Transverse colon (tissue), 4 donors: ENCODE data around the gene TTC39A. TPM values are rescaled to one million over a fixed set of nuclear protein-coding genes. Genes with fewer than 3 reads are reported as not detected.

Source experiments
- DNase-seq: peaks from one replicate; pipeline ENCODE4 v3.0.0-alpha.2; 2019
- H3K27ac ChIP-seq, 4 donors: fragments of 200-600 bp; sonication (generic); 2 replicates each; pipeline ENCODE4 v1.5.1; 2016 to 2018; ENCODE audit warnings: inconsistent platforms in 4 of 4
- H3K27me3 ChIP-seq: fragments of 200-600 bp; sonication (generic); 2 replicates; pipeline ENCODE4 v1.5.1; 2017; ENCODE audit warnings: inconsistent platforms
- H3K36me3 ChIP-seq, 4 donors: fragments of 200-600 bp; sonication (generic); 2 replicates each; pipeline ENCODE4 v1.5.1; 2017 to 2019; ENCODE audit warnings: inconsistent platforms in 4 of 4
- H3K4me1 ChIP-seq, 4 donors: fragments of 200-600 bp; sonication (generic); 2 replicates each; pipeline ENCODE4 v1.5.1; 2017 to 2020; ENCODE audit warnings: inconsistent platforms in 4 of 4
- H3K4me3 ChIP-seq, 4 donors: fragments of 200-600 bp; sonication (generic); 1 replicate in 1 of 4; 2 replicates in 3 of 4; pipeline versions ENCODE4 v1.5.1 to v1.6.1; 2017 to 2019; ENCODE audit warnings: inconsistent platforms in 4 of 4
- H3K9me3 ChIP-seq, 2 donors: fragments of 200-600 bp; sonication (generic); 2 replicates each; pipeline ENCODE4 v1.5.1; 2017 to 2019; ENCODE audit warnings: inconsistent platforms in 2 of 2
- EP300 ChIP-seq: sonication (generic); formaldehyde crosslinking; IDR thresholded peaks from one replicate; pipeline ENCODE4 v1.6.1; 2017; ENCODE audit warnings: antibody characterized with exemption, low read depth
- POLR2A ChIP-seq: fragments of 450-650 bp; IDR thresholded peaks from one replicate; pipeline ENCODE4 v1.6.1; 2016; ENCODE audit warnings: antibody characterized with exemption, mild to moderate bottlenecking, moderate library complexity
- POLR2AphosphoS5 ChIP-seq, 3 donors: sonication (generic); formaldehyde crosslinking; IDR thresholded peaks; one replicate each; pipeline ENCODE4 v1.6.1; 2016; ENCODE audit warnings: antibody characterized with exemption in 3 of 3
- whole genome bisulfite sequencing, 2 donors: methylation state at CpG; one replicate each; pipeline ENCODE4 v1.1.5; 2018; ENCODE audit warnings: low coverage in 1 of 2; 5-methylcytosine and 5-hydroxymethylcytosine counted together
- in situ Hi-C, 4 donors: fragments of 200-750 bp; cut with MboI; loops; one replicate each; pipeline versions ENCODE4 v1.15.0 to v1.15.1; 2017; ENCODE audit warnings: low sequenced_read_pairs in 3 of 4, low pct_ligation_motif_present in 1 of 4, low pct_unique_long_range_greater_than_20kb in 1 of 4
- intact Hi-C: fragments of 100-400 bp; cut with DNase I; formaldehyde crosslinking; loops from one replicate; pipeline ENCODE4 v1.15.1; 2023; ENCODE audit warnings: low total_unique reads
- total RNA-seq, 4 donors: library from RNA; depleted of rRNA; stranded (reverse); fragments of >200 nt; gene quantifications; one replicate each; pipeline ENCODE4 v1.1.0, GENCODE V29; 2016
- TF ChIP-seq, protein P1 (sequence below), 5 experiments: fragments of 200-600 bp in 3 of 5; fragments of 450-650 bp in 2 of 5; sonication (generic) in 3 of 5; IDR thresholded peaks; 1 replicate in 2 of 5; 2 replicates in 3 of 5; pipeline ENCODE4 v1.5.1; 2016 to 2017; ENCODE audit warnings: antibody characterized with exemption in 5 of 5, inconsistent platforms in 3 of 5, mild to moderate bottlenecking in 2 of 5, moderate library complexity in 1 of 5

TTC39A gene
- total RNA-seq, 4 donors from 2014 or later = 41.8 to 96.1 (median 73.0) TPM

DNA sequence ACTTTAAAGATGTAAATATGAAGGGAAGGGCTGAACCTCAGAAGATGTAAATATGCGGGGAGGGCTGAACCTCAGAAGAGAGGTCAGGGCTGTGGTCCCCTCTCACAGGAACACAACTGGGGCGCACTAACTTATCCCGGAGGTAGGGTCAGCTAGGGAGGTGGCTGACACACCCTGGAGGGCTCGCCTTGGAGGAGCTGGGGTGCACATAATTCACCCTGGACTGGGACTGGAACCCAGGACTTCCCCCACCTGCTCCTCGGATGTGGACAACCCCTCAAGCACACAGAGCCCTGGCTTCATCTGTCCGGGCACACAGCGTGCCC, 13.9 kb upstream of the TTC39A start:
- WGBS, 2 donors = 68% methylated on average over 4 of the region's 7 CpGs; no CpG with 5 or more reads in 1 of the 2 donors
- intact Hi-C loops = no loop called here

DNA sequence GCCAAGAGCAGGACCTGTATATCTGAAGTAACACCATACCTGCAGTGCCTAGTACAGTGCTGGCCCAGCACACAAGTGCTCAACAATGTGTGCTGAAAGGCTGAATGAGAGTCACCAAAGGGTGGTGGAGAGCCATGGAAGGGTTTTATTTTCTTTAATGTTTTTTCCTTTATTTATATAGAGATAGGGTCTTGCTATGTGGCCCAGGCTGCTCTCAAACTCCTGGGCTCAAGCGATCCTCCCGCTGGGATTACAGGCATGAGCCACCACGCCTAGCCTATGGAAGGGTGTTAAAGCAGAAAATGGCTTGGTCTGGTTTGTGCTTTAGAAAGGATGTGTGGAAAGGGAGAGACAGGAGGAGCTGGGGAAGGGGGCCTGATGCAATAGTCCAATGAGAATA, 13.3 kb upstream of the TTC39A start:
- 93 to 94% methylated on average over 3 of the region's 3 CpGs for WGBS, 2 donors
- Histone ChIP-seq H3K4me1 (peaks cover 0 to 11% (median 5%) of the 10 kb centered on the region in 4 donors), H3K27me3 (peaks cover 41% of the 10 kb centered on the region), H3K9me3 (no peaks in the 10 kb centered on the region), H3K4me3 (no peak overlapping the region), H3K27ac (no peak overlapping the region), H3K36me3 (no peaks in the 10 kb centered on the region)
- intact Hi-C loops = no loop called here
- TF ChIP-seq, protein P1, sequence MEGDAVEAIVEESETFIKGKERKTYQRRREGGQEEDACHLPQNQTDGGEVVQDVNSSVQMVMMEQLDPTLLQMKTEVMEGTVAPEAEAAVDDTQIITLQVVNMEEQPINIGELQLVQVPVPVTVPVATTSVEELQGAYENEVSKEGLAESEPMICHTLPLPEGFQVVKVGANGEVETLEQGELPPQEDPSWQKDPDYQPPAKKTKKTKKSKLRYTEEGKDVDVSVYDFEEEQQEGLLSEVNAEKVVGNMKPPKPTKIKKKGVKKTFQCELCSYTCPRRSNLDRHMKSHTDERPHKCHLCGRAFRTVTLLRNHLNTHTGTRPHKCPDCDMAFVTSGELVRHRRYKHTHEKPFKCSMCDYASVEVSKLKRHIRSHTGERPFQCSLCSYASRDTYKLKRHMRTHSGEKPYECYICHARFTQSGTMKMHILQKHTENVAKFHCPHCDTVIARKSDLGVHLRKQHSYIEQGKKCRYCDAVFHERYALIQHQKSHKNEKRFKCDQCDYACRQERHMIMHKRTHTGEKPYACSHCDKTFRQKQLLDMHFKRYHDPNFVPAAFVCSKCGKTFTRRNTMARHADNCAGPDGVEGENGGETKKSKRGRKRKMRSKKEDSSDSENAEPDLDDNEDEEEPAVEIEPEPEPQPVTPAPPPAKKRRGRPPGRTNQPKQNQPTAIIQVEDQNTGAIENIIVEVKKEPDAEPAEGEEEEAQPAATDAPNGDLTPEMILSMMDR (IDR thresholded peaks at IDR 0.05) = no peak
- TF ChIP-seq POLR2AphosphoS5 (IDR thresholded peaks at IDR 0.05) (no peak), POLR2A (no peak)
- in situ Hi-C loops = no loop called here
- DNase-seq = no peak

More for the DNA sequence above, 13.9 kb upstream of the TTC39A start:
- Histone ChIP-seq H3K9me3 (no peaks in the 10 kb centered on the region), H3K27ac (no peak overlapping the region), H3K36me3 (no peaks in the 10 kb centered on the region), H3K27me3 (peaks cover 41% of the 10 kb centered on the region), H3K4me1 (peaks cover 0 to 11% (median 5%) of the 10 kb centered on the region in 4 donors), H3K4me3 (peak overlapping the region in 1 of 4 donors; percentile 45)
- no peak for DNase-seq
- in situ Hi-C loops = no loop called here
- no peak for TF ChIP-seq POLR2AphosphoS5 (IDR thresholded peaks at IDR 0.05)
- no peak for TF ChIP-seq POLR2A
- TF ChIP-seq, protein P1 (IDR thresholded peaks at IDR 0.05) = no peak
- no peak for TF ChIP-seq EP300

DNA sequence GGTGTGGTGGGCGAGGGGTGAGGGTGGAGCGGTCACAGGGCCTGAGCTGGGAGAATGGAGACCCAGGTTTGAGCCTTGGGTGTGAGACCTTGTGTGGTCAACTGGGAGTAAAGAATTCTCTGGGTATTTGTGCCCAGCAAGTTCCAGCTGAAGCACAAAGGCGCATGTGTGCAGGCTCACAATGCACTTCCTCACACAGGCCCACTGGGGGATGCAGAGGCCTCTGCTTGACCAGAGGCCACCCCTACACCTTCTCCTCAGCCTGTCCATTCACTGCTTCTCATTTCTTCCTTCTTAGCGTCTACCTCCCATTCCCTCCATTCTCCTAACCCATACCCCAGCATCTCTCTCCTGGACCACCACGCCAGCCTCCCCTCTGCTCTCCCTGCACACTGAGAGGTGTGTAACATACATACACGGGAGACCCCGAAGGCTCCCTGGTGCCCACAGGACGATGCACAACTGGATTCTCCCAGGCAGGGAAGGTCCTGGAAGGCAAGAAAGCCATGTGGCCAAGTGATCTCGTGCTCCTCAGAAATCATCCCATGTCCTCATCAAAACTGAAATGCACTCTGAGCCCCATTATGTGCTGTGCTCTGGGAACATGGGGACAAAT, 12.3 kb upstream of the TTC39A start:
- Histone ChIP-seq H3K4me3 (no peak overlapping the region), H3K9me3 (no peaks in the 10 kb centered on the region), H3K36me3 (no peaks in the 10 kb centered on the region), H3K27ac (no peak overlapping the region), H3K27me3 (peaks cover 41% of the 10 kb centered on the region), H3K4me1 (peaks cover 0 to 11% (median 5%) of the 10 kb centered on the region in 4 donors)
- intact Hi-C loops = no loop called here
- in situ Hi-C loops = no loop called here
- DNase-seq = no peak
- WGBS, 2 donors = 83 to 95% methylated on average over 1 to 9 of the region's 9 CpGs
- TF ChIP-seq EP300 (no peak), POLR2AphosphoS5 (IDR thresholded peaks at IDR 0.05) (no peak)

DNA sequence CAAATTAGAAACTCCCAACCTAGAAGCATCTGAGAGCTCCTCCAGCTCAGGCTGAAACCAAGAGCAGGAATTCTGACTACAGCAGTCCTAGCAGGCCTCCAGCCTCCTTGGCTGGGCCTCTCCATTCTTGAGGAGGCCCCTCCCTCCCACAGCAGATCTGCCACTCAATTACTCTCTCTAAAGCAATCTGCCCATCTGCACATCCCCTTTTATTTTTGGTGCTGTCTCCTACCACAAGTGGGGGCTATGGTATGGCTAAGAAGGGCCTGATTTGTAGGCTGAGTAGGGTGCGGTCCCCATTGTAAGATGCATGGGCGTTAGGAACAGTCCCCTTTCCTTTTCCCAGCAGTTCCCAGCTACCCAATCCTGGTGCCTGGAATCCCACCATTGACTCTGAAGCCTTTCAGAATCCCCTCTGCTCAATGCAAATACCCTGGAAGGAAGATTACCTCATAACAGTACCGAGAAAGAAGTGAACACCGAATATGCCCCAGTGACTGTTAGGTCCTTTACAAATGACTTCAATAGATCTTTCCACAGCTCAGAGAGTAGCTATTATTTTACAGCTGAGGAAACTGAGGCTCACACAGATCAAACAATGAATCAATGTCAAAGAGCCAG, 11.6 kb upstream of the TTC39A start:
- no peak for DNase-seq
- Histone ChIP-seq H3K27me3 (peaks cover 41% of the 10 kb centered on the region), H3K36me3 (no peaks in the 10 kb centered on the region), H3K4me1 (peaks cover 0 to 11% (median 5%) of the 10 kb centered on the region in 4 donors), H3K27ac (no peak overlapping the region), H3K4me3 (no peak overlapping the region), H3K9me3 (no peaks in the 10 kb centered on the region)
- WGBS, 2 donors = 60 to 84% methylated on average over 1 to 4 of the region's 4 CpGs
- intact Hi-C loops = no loop called here
- TF ChIP-seq, protein P1 (IDR thresholded peaks at IDR 0.05) = no peak
- TF ChIP-seq POLR2A (no peak), EP300 (no peak), POLR2AphosphoS5 (IDR thresholded peaks at IDR 0.05) (no peak)
- in situ Hi-C loops = no loop called here
